Endothelial cell of umbilical vein (primary cell): ENCODE results near the gene PLCH1.

Source experiments
- EZH2 ChIP-seq: IDR thresholded peaks from 2 replicates; pipeline ENCODE4 v1.6.1; 2012; ENCODE audit warnings: borderline replicate concordance, low read depth, mild to moderate bottlenecking, moderate library complexity, low read length, inconsistent platforms; ENCODE audit not compliant: severe bottlenecking
- FOS ChIP-seq: IDR thresholded peaks from 2 replicates; pipeline ENCODE4 v1.6.1; 2011; ENCODE audit warnings: mild to moderate bottlenecking, low read length, moderate library complexity, borderline replicate concordance; ENCODE audit not compliant: insufficient read depth
- JUN ChIP-seq: IDR thresholded peaks from 2 replicates; pipeline ENCODE4 v1.6.1; 2011; ENCODE audit warnings: borderline replicate concordance, low read depth; ENCODE audit not compliant: insufficient read length, insufficient read depth
- MAX ChIP-seq: IDR thresholded peaks from 2 replicates; pipeline ENCODE4 v1.6.1; 2011; ENCODE audit not compliant: insufficient read depth, insufficient read length
- POLR2A ChIP-seq: IDR thresholded peaks from 2 replicates; pipeline ENCODE4 v1.6.1; 2012; ENCODE audit warnings: low read depth, mild to moderate bottlenecking, control low read depth, low read length
- POLR2AphosphoS5 ChIP-seq: IDR thresholded peaks from 2 replicates; pipeline ENCODE4 v1.6.1; 2012; ENCODE audit warnings: low read depth, mild to moderate bottlenecking, control low read depth, low read length, moderate library complexity; ENCODE audit not compliant: insufficient read depth
- TF ChIP-seq, protein P1 (sequence below), 2 donors: IDR thresholded peaks; 1 replicate in 1 of 2; 2 replicates in 1 of 2; pipeline ENCODE4 v1.5.1; 2011; ENCODE audit warnings: low read length in 2 of 2, mild to moderate bottlenecking in 2 of 2, moderate library complexity in 2 of 2, control low read depth in 1 of 2, inconsistent platforms in 1 of 2, low read depth in 1 of 2; ENCODE audit not compliant: insufficient read depth in 1 of 2; ENCODE audit errors: extremely low read depth in 1 of 2

- no peak for TF ChIP-seq EZH2
- TF ChIP-seq, protein P1, sequence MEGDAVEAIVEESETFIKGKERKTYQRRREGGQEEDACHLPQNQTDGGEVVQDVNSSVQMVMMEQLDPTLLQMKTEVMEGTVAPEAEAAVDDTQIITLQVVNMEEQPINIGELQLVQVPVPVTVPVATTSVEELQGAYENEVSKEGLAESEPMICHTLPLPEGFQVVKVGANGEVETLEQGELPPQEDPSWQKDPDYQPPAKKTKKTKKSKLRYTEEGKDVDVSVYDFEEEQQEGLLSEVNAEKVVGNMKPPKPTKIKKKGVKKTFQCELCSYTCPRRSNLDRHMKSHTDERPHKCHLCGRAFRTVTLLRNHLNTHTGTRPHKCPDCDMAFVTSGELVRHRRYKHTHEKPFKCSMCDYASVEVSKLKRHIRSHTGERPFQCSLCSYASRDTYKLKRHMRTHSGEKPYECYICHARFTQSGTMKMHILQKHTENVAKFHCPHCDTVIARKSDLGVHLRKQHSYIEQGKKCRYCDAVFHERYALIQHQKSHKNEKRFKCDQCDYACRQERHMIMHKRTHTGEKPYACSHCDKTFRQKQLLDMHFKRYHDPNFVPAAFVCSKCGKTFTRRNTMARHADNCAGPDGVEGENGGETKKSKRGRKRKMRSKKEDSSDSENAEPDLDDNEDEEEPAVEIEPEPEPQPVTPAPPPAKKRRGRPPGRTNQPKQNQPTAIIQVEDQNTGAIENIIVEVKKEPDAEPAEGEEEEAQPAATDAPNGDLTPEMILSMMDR (IDR thresholded peaks at IDR 0.05; ENCODE audit: extremely low read depth in 1 of 2, insufficient read depth in 1 of 2, low read depth in 1 of 2, low read length in 2 of 2) = no peak
- no peak for TF ChIP-seq POLR2A
- TF ChIP-seq JUN = no peak
- no peak for TF ChIP-seq FOS
- TF ChIP-seq POLR2AphosphoS5 = no peak
- TF ChIP-seq MAX = no peak
Measured at GRCh38 chr3:155640098-155640497, 104.8 kb downstream of the PLCH1 start.
